Measurements from ENCODE around the gene LVRN. TPM values are rescaled to one million over a fixed set of nuclear protein-coding genes. Genes with fewer than 3 reads are reported as not detected.

The LVRN gene
- total and polyA plus RNA-seq, 3 donors from 2014 or later = 0.99 to 6.1 (median 3.3) TPM

DNA sequence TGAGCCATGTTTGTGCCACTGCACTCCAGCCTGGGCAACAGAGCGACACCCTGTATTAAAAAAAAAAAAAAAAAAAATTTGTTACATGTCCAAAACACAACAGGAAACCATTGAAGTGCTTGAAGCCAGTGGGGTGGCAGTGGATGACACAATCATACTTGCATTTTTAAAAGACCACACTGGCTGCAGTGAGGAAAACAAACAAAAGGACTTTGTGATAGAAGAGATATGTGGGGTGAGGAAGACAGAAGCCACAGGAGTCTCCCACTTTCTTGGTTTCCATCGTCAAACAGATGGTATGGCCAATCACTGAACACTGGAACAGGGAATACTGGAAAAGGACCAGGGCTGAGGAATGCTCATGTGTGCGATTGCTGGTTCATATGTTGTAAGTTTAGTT, 101.7 kb downstream of the LVRN start:
- H3K27me3 ChIP-seq = no peaks in the 10 kb centered on the region
- no peak overlapping the region for H3K27ac ChIP-seq
- no peaks in the 10 kb centered on the region for H3K9me3 ChIP-seq
- H3K36me3 ChIP-seq (ENCODE audit: low read depth, missing control alignments) = no peaks in the 10 kb centered on the region
- H3K4me3 ChIP-seq = no peak overlapping the region
- H3K4me1 ChIP-seq = no peaks in the 10 kb centered on the region
- no peak for TF ChIP-seq POLR2A (IDR thresholded peaks at IDR 0.05)
- TF ChIP-seq, protein P1, sequence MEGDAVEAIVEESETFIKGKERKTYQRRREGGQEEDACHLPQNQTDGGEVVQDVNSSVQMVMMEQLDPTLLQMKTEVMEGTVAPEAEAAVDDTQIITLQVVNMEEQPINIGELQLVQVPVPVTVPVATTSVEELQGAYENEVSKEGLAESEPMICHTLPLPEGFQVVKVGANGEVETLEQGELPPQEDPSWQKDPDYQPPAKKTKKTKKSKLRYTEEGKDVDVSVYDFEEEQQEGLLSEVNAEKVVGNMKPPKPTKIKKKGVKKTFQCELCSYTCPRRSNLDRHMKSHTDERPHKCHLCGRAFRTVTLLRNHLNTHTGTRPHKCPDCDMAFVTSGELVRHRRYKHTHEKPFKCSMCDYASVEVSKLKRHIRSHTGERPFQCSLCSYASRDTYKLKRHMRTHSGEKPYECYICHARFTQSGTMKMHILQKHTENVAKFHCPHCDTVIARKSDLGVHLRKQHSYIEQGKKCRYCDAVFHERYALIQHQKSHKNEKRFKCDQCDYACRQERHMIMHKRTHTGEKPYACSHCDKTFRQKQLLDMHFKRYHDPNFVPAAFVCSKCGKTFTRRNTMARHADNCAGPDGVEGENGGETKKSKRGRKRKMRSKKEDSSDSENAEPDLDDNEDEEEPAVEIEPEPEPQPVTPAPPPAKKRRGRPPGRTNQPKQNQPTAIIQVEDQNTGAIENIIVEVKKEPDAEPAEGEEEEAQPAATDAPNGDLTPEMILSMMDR (IDR thresholded peaks at IDR 0.05) = no peak
- WGBS, 2 donors = 88 to 89% methylated on average over 3 of the region's 3 CpGs
- intact Hi-C loops (cut with DNase I; ENCODE audit: low total_unique reads) = no loop called here
- DNase-seq = no peak

DNA sequence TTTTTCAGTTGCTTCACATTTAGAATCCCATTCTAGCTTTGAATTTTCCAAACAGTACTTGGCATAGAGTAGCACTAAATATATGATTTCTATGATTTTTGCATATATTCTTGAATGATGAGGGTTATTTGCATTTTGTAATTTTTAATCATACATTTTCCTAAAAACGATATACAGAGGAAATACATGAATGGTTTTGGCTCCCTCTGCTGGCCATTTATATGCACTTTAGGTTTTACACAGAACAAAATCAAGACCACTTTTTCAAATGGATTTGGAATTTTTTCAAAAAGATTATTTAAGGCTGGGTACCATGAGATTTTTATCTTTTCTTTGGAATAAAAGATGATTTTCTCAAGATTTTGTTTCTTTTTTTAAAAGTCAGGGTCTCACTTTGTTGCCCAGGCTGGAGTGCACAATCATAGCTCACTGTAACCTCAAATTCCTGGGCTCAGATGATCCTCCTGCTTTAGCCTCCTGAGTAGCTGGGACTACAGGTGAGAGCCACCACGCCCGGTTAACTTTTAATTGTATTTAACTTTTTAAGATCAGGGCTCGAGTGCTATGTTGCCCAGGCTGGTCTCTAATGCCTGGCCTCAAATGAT, 105.9 kb downstream of the LVRN start:
- TF ChIP-seq, protein P1 (IDR thresholded peaks at IDR 0.05) = peak; percentile 65 to 92 (median 72)
- no peak for TF ChIP-seq POLR2A (IDR thresholded peaks at IDR 0.05)
- H3K9me3 ChIP-seq = no peaks in the 10 kb centered on the region
- peak; percentile 69 for DNase-seq
- H3K27me3 ChIP-seq = no peaks in the 10 kb centered on the region
- whole genome bisulfite sequencing, 2 donors = 33 to 34% methylated on average over 4 of the region's 4 CpGs
- intact Hi-C loops (cut with DNase I; ENCODE audit: low total_unique reads) = no loop called here
- H3K36me3 ChIP-seq (ENCODE audit: low read depth, missing control alignments) = no peaks in the 10 kb centered on the region
- no peaks in the 10 kb centered on the region for H3K4me1 ChIP-seq
- no peak overlapping the region for H3K4me3 ChIP-seq
- no peak overlapping the region for H3K27ac ChIP-seq

DNA sequence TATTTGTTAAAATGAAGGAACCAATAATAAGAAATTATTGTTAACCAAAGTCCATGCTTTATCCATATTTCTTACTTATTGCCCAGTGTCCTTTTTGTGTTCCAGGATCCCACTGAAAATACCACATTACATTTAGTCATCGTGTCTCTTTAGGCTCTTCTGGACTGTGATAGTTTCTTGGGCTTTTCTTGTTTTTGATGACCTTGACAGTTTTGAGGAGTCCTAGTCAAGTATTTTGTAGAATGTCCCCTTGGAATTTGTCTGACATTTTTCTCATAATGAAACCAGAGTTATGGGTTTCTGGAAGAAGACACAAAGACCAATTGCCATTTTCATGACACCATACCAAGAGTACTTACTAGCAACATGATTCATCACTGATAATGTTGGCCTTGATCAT, 108.9 kb downstream of the LVRN start:
- no peaks in the 10 kb centered on the region for H3K27me3 ChIP-seq
- WGBS, 2 donors = 94 to 97% methylated on average over 1 of the region's 1 CpG
- intact Hi-C loops (cut with DNase I; ENCODE audit: low total_unique reads) = no loop called here
- H3K4me1 ChIP-seq = no peaks in the 10 kb centered on the region
- H3K4me3 ChIP-seq = no peak overlapping the region
- H3K27ac ChIP-seq = no peak overlapping the region
- no peaks in the 10 kb centered on the region for H3K9me3 ChIP-seq
- TF ChIP-seq, protein P1 (IDR thresholded peaks at IDR 0.05) = no peak
- no peak for TF ChIP-seq POLR2A (IDR thresholded peaks at IDR 0.05)
- H3K36me3 ChIP-seq (ENCODE audit: low read depth, missing control alignments) = no peaks in the 10 kb centered on the region
- DNase-seq = no peak

DNA sequence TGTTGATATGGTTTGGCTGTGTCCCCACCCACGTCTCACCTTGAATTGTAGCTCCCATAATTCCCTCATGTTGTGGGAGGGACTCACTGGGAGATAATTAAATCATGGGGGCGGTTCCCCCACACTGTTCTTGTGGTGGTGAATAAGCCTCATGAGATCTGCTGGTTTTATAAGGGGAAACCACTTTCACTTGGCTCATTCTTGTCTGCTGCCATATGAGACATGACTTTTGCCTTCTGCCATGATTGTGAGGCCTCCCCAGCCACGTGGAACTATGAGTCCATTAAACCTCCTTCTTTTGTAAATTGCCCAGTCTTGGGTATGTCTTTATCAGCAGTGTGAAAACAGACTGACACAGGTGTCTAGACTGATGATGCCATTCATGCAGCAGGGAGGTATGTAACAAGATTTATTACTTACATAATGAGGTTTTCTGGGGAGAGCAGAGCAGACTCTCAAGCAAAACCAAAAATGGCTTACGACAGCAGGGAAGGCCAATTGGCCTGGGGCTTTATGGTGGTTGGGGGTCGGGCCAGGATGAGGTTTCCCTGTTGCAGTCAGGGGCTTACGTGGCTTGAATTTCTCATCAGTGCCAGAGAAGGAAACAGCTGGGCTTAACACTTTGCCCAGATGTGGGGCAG, 113.0 kb downstream of the LVRN start:
- H3K4me3 ChIP-seq = no peak overlapping the region
- intact Hi-C loops (cut with DNase I; ENCODE audit: low total_unique reads) = no loop called here

More for the DNA sequence above, 113.0 kb downstream of the LVRN start:
- H3K4me1 ChIP-seq = no peaks in the 10 kb centered on the region
- no peak for DNase-seq
- WGBS, 2 donors = 63 to 69% methylated on average over 6 of the region's 6 CpGs
- no peaks in the 10 kb centered on the region for H3K9me3 ChIP-seq
- no peaks in the 10 kb centered on the region for H3K36me3 ChIP-seq (ENCODE audit: low read depth, missing control alignments)
- H3K27me3 ChIP-seq = no peaks in the 10 kb centered on the region
- H3K27ac ChIP-seq = no peak overlapping the region
- TF ChIP-seq POLR2A (IDR thresholded peaks at IDR 0.05) = no peak
- TF ChIP-seq, protein P1 (IDR thresholded peaks at IDR 0.05) = no peak

All from testis (tissue), 3 donors.